GM12801 (cell line): ENCODE results near the gene SDSL.

ENCODE experiments used
- CTCF ChIP-seq: IDR thresholded peaks from one replicate; pipeline ENCODE4 v1.5.1; 2011; ENCODE audit warnings: control low read depth; ENCODE audit not compliant: insufficient read length; ENCODE audit errors: extremely low read depth

The SDSL gene

DNA sequence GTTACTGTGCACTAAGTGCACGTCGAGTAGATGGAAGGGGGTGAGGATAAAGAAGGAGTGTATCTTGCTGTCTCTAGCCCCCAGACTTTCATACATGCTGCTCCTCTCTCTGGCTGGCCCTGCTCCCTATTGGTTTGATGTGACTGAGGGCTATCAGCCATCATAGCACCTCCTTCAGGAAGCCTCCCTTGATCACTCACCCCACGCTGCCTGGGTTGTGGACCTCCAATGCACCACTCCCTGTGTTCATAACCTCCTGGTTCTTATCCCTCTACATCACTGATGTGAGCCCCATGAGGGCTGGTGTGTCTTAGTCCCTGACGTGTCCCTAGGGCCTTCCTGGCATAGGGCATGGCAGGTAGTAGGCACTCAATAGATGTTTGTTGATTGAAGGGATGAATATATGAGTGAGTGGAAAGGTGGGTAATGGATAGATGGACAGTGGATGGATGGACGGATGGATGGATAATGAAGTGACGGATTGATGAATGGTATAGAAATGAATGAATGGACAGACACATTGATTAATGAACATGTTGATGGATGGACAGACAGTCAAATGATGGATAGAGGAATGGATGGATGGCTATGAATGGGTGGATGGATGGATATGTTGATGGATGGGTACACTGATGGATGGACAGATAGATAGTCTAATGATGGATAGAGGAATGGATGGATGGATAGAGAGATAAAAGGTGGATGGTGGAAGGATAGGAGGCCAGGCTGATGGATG is 15.0 kb downstream of the SDSL start:
- TF ChIP-seq CTCF, result no peak

DNA sequence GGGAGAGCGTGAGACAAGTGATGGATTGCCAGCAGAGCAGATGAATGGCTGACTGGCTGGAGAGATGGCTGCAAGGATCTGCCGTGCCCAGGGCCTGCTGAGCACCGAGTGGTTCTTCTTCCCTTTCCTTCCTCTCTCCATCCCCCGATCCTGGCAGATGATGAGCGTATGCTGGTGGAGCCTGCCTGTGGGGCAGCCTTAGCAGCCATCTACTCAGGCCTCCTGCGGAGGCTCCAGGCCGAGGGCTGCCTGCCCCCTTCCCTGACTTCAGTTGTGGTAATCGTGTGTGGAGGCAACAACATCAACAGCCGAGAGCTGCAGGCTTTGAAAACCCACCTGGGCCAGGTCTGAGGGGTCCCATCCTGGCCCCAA is 15.5 kb downstream of the SDSL start:
- TF ChIP-seq CTCF, result no peak

GRCh38 chr12:113438523-113439300 is 16.5 kb downstream of the SDSL start:
- no peak for TF ChIP-seq CTCF

DNA sequence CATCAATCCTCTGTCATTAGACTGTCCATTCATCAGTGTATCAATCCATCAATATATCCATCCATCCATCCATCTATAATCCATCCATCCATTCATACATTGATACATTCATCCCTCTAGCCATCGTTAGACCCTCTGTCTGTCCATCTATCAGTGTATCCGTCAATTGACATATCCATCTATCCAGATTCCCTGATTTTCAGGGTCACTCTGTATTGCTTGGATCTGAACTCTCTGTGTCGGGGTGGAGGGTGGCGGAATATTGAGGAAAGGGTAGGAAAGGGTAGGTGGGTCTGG is 17.1 kb downstream of the SDSL start:
- no peak for TF ChIP-seq CTCF

DNA sequence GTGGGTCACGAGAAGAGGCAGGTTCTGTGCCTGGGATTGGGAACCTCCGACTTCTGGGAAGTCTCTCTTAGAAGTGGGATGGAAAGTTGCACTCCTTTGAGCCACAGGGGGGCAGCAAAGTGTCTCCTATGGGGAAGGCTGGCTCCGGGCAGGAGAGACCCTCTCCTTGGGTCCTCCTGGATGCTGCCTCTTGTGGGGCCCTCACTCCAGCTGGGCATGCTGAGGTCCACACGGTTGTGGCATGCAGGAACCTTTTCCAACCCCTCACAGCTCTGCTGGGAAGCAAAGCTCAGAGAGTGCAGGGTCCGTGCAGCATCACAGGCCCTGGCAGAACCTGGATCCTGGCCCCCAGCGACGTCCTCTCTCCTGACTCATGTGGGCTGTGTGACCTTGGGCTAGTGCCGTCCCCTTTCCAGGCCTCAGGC is 17.4 kb downstream of the SDSL start:
- TF ChIP-seq CTCF, result no peak

- TF ChIP-seq CTCF, result no peak
These were observed 18.2 kb downstream of the SDSL start for GRCh38 chr12:113440336-113440735.

DNA sequence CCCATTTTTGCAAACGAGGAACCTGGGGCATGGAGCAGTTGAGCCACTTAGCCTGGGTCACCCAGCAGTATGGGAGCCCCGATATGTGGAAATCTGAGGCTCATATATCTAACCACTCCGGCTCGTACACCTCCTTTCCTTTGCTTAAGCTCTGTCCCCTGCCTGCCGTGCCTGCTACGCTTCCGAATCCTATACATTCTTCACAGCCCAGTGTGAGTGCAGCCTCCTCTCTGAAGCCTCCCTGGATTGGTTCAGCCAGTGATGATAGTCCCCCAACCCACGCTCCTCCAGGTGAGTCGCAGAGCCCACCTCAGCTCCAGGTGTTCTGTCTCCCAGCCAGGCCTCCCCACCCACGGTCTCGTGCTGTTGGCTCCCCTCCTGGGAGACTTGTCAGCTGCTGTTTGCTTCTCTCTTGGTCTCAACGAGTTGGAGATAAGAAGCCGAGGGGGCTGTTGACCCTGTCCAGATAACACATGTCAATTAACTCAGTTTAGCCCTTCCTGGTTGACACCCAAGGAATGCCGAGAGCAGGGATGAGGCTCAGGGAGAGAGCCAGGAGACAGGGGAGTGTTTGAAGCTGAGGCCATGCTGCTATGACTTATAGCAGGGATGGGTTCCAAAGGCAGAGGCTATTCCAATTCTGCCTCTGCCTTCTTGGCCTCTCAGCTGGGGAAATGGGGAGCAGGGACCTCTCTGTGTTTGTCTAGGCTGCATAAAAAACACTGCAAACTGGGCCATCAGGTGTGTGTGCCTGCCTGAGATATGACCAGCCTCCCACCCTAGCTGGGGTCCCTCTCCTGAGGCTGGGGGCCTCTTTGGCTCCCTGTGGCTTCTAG is 19.0 kb downstream of the SDSL start:
- TF ChIP-seq CTCF, result no peak
